ENCODE data around the gene GSG1L. TPM values are rescaled to one million over a fixed set of nuclear protein-coding genes. Genes with fewer than 3 reads are reported as not detected.

GSG1L gene
- polyA plus RNA-seq, 4 donors, result 0.52 to 0.92 (median 0.64) TPM

DNA sequence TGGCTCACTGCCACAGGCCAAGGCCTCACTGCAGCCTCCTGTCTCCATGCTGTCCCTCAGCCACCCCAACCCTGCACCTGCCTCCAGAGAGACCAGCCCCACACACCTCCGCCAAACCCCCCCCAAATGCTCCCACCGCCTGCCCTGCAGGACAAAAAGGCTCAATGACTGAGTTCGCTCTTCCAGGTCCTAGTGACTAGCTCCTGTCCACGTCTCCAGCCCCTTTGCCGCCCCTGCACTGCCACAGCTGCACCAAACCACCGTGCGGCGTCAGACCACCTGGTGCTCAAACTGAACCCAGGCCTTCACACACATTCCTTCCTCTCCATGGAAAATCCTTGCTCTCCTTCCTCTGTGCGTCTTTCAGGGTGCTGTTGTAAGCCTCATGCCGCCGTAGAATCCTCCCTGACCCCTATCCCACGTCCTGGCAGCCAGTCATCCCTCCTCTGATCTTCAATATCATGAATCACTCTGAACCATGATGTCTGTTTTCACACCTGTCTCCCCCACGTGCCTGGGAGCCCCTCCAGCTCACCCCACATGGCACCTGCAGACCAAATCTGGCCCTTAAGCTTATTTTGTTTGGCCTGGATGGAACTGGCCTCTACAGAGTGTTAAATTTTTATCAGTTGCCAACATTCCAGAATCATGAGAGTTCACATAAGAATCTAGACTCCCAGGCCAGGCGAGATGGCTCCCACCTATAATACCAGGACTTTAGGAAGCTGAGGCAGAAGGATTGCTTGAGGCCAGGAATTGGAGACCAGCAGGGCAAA, 4.3 kb upstream of the GSG1L start:
- no peak for DNase-seq (ENCODE audit: low read depth in 4 of 4, low spot score in 2 of 4)

DNA sequence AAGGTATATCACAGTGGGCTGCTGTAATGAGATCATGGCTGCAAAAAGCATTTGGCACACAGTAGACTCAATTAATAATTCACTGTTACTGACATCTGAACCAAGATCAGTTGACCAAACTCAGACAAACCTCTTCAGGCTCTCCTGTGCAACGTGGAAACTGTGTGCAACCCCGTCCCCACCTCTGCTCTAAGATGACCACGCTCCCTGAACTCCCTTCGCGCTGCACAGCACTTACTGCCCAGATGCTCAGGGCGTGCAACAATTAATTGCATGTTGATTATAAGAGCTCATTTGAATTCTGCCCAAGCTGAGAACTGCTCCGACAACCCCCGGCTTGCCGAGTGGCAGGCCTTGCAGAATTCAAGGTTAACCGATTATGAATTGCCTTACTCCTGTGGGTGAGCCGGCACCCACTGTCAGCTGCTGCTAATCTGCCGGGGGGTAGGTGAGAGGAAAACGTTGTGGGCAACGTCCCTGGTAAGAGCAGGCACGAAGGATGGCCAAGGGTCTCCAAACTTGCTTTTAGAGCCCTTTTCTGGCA, 1.3 kb upstream of the GSG1L start:
- DNase-seq (ENCODE audit: low read depth in 4 of 4, low spot score in 2 of 4), result no peak

DNA sequence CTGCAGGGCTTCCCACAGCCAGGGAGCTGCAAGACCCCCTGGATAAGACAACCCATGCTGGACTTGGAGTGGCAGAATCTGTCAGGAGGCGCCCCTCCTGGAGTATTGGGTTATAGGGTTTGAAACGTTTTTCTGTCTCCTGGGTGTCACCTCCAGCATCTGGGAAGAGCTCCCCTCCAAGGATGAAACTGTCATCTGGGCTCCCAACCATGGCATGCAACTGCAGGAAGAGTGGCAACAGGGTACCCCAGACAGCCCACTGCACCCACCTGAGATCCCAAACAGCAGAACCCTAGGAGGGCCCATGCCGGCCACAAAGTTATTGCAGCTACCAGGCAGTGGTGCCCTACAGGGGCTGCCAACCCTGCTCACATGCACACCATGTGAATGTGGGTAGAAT, 636 bp upstream of the GSG1L start:
- no peak for DNase-seq (ENCODE audit: low read depth in 4 of 4, low spot score in 2 of 4)

DNA sequence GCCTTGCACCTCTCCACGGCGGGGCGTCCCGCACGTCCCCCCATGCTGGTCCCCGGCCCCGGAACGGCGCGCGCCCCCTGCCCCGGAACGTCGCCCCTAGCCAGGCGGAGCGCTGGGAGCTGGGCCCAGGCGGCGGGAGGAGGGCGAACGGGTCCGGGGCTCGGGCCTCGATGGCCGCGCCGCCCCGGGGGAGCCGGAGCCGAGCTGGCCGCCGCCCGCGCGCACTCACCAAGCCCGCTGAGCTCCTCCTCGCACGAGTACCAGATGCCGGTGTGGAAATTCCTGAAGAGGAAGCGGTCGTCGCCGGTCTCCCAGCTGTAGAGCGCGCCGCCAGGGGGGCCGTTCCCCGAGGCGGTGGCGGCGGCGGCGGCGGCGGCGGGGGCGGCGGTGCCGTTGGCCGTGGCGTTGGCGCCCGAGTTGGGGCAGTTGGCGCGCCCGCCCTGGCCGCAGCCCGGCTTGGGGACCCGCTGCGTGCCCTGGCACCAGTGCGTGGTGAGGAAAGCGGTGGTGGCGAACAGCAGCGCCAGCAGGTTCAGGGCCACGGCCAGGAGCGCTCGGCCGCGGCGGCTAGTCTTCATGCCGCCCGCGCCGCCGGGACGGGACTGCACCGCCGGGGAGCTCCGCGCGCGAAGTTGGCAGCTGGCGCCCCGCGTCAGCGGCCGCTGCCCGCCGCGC, 530 bp downstream of the GSG1L start:
- DNase-seq (ENCODE audit: low read depth in 4 of 4, low spot score in 2 of 4), result no peak

DNA sequence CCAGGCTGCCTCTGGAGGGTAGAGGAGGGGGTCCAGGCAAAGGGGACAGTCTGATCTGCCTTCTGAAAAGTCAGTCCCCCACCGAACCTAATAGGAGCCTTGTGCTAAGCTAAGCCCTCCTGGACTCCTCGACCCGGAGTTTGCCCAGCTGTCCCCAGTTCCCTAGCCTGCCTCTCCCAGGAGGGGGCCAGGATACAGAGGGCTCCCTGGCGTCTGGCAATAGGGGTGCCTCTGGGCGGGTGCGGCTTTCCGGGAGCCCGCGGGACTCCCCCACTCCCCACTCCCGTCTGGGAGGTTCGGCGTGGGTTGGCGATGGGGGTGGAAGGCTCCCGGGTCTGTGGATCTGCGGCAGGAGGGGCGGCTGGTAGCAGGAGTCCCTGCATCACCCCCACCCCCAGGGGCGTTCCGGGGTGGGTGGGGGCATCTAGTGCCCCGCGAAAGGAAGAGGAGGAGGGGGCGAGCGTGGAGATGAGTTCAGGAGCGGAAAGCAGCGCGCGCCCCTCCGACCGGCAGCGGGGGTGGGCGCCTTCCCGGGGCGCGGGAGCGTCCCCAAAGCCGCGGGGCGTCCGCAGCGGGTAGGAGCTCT, 1.2 kb downstream of the GSG1L start:
- DNase-seq (ENCODE audit: low read depth in 4 of 4, low spot score in 2 of 4), result no peak

DNA sequence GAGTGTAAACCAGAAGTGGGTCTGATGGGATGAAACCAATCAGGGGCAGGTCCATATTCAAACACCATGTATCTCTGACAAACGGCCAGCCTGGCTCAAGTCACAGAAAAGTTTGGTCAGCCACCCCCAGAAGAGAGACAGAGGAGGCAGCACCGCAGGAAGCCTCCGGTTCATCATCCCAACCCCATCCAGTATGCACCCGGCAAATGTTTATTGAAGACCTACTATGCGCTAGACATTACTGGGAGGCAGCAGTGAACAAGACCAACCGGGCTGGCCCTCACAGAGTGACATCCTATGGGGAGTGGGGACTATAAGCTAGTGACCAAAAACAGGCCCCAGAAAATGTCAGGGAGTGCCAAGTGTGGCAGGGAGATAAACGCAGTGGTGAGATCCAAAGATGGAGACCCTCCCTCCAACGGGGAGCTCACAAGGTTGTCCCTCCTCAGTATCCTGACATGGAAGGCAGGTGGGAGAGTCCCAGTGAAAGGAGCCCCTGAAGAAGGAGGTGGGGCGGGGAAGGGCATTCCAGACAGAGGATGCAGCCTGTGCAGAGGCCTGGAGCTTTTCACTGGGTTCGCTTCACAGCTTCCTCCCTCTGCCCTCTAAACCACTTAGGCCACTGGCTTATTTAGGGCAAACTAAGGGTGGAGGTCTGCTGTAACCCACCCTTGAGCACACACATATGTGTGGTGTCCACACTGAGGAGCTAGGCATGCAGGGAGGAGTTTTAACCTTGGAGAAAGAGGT, 2.0 kb downstream of the GSG1L start:
- no peak for DNase-seq (ENCODE audit: low read depth in 4 of 4, low spot score in 2 of 4)

DNA sequence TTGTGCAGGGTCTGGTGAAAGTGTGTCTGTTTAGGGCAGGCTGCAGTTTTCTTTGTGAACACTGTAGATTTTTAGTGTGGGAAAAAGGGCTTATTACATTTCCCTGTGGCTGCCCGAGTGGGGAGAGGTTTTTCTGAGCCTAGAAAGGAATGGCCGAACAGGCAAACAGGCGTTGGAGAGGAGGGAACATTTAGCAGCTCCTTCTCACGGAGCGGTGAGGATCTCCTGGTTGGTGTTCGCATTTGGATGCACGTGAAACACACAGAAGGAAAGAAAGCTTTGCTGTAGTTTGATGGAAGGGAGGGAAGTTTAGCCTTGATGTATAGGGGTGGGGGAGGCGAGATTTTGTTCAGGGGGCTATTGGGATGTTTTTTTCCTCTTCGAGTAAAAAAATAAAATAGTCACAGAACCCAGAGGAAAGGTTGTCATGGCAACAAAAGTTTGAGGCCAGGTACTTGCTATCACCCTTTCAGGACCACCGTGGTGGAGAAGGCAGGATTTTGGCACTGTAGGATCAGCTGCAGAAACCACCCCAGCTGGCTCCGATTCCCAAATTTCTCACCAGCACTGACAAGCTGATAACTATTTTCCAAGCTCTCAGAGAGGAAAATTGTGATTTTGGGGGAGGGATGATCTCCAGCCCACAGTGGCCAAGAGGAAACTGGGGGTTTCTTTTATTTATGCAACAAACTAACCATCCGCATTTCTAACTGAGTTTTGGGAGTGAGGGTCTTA, 3.5 kb downstream of the GSG1L start:
- no peak for DNase-seq (ENCODE audit: low read depth in 4 of 4, low spot score in 2 of 4)

DNA sequence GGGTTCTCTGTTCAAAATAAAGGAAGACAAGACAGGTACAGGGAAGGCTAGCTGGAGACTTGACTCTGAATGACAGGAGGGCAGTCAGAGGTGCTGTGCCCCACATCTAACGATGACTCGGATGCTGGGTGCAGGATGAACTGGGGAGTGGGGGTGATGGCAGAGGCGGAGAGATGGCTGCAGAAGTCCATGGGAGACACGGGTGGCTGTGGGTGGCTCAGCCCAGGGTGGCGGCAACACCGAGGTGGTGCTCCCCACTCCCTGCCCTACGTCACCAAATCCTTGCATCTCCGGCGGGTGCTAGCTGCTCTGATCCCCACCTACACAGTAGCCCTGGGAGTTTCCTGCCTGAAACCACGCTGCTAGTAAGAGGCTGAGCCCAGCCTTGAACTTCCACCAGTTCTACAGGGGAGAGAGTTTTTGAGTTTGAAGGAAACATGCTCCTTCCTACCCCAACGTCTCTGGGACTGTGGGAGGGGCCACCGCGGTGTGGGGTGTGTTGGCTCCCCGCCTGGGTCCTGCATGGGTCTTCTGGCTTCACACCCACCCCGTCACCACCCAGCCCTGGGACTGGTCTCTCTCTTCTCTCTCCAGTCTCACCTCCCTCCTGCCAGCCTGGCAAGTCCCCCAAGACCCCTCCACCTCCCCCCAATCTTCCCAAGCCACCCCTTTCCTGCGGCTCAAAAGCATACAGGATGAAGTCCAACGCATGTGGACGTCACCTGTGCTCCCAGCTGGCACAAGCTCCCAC, 4.5 kb downstream of the GSG1L start:
- no peak for DNase-seq (ENCODE audit: low read depth in 4 of 4, low spot score in 2 of 4)

DNA sequence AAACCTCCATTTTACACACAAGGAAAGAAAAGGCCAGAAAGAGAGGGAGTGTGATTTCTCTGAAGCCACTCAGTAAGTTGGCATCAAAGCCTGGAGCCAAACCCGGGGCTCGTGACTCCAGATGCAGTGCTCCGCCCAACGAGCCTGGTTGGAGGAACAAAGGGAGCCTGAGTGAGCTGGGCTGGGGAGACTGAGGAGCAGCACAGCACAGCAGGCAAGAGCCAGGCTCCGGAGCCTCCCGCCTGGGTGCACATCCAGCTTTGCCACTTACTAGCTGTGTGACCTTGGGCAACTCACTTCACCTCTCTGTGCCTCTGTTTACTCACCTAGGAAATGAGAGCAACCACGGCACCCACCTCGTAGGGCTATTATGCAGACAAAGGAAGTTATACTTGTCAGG, 5.6 kb downstream of the GSG1L start:
- DNase-seq (ENCODE audit: low read depth in 4 of 4, low spot score in 2 of 4), result no peak

DNA sequence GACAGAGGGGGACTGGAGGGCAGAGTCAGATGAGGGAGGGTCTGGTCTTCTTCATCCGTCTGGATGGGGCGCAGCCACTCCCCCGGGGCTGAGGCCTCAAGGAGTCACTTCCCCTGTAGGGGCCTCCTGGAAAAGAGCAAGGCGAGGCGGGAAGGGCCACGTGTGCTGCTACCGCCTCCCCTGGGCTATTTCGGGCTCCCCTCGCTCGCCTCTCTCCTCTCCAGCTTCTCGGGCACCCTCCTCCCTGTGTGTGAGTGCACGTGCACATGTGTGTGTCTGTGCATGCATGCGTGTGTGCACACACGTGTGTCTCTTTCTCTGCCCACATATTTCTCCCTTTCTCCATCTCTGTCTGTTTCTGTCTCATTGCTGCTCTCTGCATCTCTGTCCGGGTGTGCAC, 10.1 kb downstream of the GSG1L start:
- no peak for DNase-seq (ENCODE audit: low read depth in 4 of 4, low spot score in 2 of 4)

DNA sequence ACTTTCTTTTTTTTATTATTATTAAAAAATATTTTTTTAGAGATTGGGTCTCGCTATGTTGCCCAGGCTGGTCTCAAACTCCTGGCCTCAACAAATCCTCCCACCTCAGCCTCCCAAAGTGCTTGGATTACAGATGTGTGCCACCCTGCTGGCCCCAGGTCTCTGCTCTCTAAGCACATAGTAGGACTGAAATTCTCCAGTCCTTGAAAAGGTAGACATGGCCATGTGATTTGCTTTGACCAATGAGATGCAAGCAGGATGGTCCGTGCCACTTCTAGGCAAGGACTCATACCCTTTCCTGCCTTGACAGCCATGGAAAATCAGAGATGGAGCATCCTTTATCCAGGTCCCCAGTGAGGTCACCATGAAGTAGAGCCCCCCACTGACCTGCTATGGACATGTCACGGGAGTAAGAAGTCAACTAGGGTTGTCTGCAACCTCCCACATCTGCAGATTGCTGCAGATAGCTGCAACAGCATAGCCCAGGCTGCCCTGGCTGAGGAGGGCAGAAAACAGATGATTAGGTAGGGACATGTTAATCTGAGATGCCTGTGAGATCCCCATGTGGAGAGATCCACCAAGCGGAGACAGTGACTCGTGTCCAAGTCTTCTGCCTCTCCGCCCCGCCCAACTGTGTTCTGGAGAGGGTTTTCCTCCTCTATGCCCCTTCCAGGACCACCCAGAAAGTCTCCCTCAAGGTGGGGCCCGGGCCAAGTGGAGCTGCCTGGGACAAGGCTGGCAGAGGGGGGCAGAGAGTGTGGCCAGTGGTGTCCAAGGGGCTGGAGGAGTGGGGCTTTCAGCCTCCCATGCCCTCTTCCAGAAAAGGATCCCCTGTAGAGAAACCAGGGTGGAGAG, 11.0 kb downstream of the GSG1L start:
- DNase-seq (ENCODE audit: low read depth in 4 of 4, low spot score in 2 of 4), result no peak

DNA sequence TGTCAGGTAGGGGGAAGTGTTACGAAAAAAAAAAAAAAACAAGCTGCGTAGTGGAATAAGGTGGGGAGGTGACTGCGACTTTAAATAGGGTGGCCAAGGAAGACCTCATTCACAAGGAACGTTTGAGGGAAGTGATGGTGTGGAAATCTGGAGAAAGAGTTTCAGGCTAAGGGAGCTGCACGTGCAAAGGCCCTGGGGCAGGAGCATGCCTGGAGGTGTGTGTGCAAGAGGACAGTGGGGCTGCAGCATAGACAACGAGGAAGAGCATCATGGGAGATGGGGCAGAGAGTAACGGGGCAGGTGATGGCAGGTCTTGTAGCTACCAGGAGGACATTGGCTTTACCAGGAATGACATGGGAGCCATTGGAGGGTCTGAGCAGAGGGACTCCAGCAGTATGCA, 12.0 kb downstream of the GSG1L start:
- no peak for DNase-seq (ENCODE audit: low read depth in 4 of 4, low spot score in 2 of 4)

DNA sequence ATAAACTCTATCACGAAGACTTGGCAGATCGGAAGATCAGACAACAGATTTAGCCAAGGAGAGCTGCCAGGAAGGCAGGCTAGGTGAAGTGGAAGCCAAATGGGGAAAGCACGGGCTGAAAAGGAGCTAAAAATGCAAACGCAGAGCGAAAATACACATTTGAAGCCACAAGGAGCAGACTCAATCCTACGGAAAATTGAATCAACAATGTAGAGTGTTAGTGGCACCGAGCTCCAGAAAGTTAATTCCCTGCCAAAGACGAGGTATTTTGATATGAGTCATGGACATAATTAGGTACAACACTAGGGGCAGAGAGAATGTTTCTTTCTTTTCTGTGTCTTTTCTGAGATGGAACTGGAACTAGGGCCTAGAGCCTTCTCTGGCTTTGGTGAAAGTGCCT, 20.7 kb downstream of the GSG1L start:
- no peak for DNase-seq (ENCODE audit: low read depth in 4 of 4, low spot score in 2 of 4)

DNA sequence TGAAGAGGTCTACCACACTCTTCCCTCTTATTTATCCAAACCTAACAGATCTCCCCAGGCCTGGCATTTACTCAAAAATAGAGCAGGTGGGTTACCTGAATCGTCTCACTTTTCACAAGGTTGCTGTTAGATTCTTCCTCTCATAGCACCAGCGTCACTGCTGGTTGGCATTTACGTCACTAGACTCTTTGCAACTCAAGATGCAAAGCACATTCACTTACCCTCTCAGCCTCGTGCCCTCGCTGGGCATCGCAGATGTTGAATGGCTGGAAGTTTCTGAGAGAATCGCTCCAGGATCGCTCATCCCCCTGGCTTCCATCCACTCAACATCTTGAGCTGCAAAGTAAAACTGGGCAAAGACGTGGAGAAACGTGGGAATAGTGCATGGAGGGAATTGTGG, 21.9 kb downstream of the GSG1L start:
- DNase-seq (ENCODE audit: low read depth in 4 of 4, low spot score in 2 of 4), result no peak

DNA sequence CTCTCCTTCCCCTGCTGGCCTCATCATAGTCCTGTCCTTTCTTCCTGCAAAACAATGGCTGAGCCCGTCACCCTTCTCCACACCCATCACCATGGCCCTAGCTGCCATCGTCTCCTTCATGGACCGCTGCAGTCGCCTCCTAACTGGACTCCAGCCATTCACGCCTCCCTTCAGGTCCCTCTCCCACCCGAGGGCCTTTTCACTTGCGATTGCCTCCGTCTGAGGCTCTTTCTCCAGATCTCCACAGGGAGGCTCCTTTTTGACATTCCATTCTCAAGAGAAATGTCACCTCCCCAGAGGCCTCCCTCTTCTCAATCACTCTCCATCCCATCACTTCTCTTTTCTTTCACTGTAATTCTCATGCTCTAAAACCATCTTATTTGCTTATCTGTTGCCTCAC, 23.5 kb downstream of the GSG1L start:
- no peak for DNase-seq (ENCODE audit: low read depth in 4 of 4, low spot score in 2 of 4)

DNA sequence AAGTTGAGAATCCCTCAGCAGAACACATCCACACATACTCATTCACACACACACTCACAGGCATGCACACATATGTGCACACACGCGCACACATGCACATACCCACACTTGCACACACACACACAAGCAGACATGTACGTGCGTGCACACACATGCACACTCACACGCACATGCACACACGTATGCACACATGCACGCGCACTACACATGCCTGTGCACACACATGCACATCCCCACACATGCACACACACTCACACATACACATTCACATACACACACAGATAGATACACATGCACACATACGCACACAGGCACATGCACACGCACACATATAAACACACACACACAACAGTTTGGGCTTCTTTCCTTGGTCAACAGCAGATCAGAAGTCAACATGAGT, 24.0 kb downstream of the GSG1L start:
- DNase-seq (ENCODE audit: low read depth in 4 of 4, low spot score in 2 of 4), result no peak

DNA sequence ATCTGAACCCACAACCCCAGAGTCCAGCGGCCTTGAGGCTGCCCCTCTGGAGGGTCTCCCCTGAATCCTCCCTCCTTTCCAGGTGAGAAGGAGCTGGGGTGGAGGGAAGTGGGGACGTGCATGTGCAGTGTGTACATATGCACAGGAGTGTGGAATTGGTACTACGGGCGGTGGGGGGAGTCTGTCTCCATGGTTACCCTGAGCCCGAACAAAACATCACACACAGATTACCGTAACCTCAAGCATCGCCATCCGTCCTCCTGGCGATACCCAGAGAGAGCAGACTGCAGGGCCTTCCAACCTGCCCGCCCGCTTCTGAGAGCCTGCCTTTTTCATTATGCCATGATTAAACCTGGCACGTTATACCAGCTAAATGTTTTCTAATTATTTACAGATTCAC, 25.1 kb downstream of the GSG1L start:
- no peak for DNase-seq (ENCODE audit: low read depth in 4 of 4, low spot score in 2 of 4)

DNA sequence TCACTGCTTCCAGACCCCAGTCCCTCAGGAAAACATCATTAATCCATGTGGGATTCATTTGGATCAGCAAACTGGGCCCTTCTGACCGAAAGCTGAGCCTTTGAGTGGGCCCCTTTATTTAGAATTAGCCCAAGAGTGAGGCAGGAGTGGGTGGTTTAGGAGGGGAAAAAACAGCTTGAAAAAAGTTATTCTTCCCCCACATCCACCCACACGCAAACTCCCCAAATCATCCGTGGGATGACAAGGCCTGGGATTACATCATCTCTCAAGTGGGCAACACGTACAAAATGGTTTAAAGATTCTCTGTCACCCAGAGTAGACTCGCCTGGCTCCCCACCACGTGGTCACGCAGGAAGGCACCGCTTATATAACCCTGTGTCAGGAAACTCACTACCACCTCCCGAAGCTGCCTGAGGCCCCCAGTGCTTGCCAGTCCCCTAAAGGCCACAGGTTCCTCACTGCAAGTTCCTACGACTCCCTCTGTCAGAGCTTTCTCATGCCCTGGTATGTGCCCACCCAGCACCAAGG, 27.6 kb downstream of the GSG1L start:
- no peak for DNase-seq (ENCODE audit: low read depth in 4 of 4, low spot score in 2 of 4)

DNA sequence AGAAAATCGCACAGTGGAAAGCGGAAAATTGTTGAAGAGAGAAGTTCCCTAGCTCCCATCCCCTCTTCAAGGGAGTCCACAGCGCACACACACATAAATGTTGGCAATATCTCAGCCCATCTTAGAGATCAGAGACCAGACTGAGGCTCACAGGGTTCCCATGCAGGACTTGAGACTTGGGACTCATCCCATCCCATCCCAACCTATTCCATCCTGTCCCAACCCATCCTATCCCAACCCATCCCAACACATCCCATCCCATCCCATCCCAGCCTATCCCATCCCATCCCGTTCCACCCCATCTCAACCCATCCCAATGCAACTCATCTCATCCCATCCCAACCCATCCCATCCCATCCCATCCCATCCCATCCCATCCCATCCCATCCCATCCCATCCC, 29.6 kb downstream of the GSG1L start:
- DNase-seq (ENCODE audit: low read depth in 4 of 4, low spot score in 2 of 4), result no peak

Data from left renal cortex interstitium (tissue), 4 donors.